Dermis blood vessel endothelial cell (primary cell): ENCODE data around the gene AKAP12. TPM values are rescaled to one million over a fixed set of nuclear protein-coding genes. Genes with fewer than 3 reads are reported as not detected.
A peak's percentile ranks its signal among the peaks of the same experiment; 100 is the strongest.

Experiments
- DNase-seq: peaks from one replicate; pipeline ENCODE4 v3.0.0; 2010
- total RNA-seq: library from RNA; depleted of rRNA; stranded (reverse); fragments of >200 nt; gene quantifications from 2 replicates; pipeline ENCODE4 v1.2.3, GENCODE V29; 2014

The AKAP12 gene
- total RNA-seq, 1 donor from 2014 or later = 699 TPM

GRCh38 chr6:151240036-151240685, 394 bp downstream of the AKAP12 start:
- DNase-seq = peak; percentile 89

GRCh38 chr6:151240791-151241642, 1.2 kb downstream of the AKAP12 start:
- DNase-seq = peak; percentile 70

GRCh38 chr6:151241853-151242252, 2.1 kb downstream of the AKAP12 start:
- DNase-seq = no peak

DNA sequence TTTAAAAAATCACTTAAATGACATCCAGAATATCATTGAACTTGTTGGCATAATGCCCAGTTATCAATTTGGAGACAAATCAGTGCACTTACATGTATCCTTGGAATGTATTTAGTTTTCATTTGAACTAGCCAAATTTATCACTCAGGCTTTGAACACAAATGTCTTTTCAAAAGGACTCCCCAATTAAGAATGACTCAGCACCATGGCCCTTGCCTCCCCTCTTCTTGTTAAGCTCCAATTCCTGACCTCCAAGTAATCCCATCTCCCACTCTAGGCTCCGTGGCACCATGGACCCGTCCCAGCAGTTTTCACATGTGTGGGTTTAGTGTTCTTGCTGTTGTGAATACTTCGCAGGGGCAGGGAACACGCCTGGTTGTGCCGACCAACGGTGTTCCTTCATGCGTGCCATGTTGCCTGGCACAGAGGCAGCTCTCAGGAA, 2.7 kb downstream of the AKAP12 start:
- no peak for DNase-seq

- no peak for DNase-seq
Observed at GRCh38 chr6:151243481-151243880, 3.7 kb downstream of the AKAP12 start.

- DNase-seq = no peak
Observed at GRCh38 chr6:151247490-151247889, 7.7 kb downstream of the AKAP12 start.

- no peak for DNase-seq
Observed at GRCh38 chr6:151248295-151248694, 8.5 kb downstream of the AKAP12 start.

DNA sequence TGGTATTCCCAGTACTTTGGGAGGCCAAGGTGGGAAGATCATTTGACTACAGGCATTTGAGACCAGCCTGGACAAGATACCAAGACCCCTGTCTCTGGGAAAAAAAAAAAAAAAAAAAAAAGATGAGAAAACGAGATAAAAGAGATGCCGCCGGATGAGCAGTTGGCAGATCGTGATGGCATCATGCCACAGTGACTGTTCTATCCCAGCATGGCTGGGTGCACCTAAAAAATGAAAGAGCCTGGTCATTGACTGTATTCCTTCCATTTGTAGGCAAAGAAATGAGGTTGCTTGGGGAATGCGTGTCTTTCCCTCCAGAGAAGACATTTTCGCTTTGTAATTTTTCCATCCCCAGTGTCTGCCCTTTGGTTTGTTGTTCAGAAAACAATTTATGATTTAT, 12.9 kb downstream of the AKAP12 start:
- DNase-seq = no peak

GRCh38 chr6:151254451-151255081, 14.8 kb downstream of the AKAP12 start:
- peak; percentile 51 for DNase-seq

GRCh38 chr6:151255811-151256210, 16.0 kb downstream of the AKAP12 start:
- DNase-seq = no peak

GRCh38 chr6:151257985-151258445, 18.2 kb downstream of the AKAP12 start:
- no peak for DNase-seq

- DNase-seq = no peak
Observed at GRCh38 chr6:151260205-151260604, 20.4 kb downstream of the AKAP12 start.

- DNase-seq = no peak
Observed at GRCh38 chr6:151263035-151263434, 23.3 kb downstream of the AKAP12 start.

GRCh38 chr6:151263967-151264366, 24.2 kb downstream of the AKAP12 start:
- DNase-seq = no peak

DNA sequence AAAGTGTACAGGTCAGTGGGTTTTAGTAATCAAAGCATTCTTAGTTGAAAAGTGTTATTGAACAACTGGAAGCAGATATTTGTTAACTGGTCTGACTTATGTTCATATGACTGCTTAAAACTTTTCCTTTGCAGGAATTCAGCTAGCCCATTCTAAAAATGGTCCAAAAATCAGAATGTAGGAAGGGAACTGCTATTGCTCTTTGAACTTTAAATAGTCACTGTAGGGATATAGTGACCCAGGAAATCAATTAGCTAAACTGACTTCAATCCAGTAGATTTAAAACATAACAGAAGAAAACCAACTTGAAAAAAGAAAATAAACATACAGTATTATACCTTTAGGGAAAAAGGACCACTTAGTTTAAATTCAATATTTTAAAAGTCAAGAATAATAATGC, 25.5 kb downstream of the AKAP12 start:
- no peak for DNase-seq

DNA sequence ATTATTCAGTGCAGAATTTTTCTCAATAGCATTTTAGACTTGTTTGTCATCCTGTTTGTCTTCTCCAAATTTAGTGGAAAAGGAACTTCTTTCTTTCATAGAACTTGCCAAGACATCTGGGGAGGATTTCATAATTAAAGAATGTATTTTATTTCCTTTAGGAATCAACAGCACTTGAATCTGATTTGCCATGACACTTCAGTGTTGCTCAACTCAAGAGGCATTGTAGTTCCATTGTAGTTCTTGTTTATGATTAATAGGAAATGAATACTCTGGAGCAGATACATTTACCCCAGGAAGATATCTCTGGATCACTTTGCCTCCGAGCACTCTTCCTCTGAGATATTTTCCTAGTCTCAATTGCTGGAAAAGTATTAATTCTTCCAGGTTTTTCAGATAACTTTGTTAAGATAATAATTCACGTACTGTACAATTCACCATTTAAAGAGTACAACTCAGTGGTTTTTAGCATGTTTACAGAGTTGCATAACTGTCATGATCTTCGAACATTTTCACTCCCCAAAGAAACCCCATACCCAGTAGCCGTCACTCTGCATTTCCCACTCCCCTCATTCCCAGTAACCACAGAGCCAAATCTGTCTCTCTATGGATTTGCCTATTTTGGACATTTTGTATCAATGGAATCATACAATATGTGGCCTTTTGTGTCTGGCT, 29.7 kb downstream of the AKAP12 start:
- DNase-seq = peak; percentile 76

DNA sequence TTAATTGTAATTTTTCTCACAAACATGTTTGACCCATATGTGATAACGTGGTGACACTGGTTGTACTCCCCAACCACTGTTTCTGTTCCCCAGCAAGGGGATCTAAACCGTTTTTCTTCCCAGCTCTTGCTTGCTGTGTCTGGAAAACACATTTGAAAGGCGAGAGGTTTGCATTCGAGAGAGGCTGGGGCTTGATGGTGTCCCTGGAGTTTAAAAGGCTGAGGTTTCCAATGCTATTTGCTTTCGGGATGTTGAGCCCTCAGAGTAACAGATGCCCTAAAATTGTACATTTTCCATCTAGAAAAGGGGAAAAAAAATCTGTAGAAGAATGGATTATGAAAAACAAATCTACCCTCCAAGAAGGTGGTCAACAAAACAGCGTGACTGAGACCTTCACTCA, 35.4 kb downstream of the AKAP12 start:
- no peak for DNase-seq

- DNase-seq = no peak
Observed at GRCh38 chr6:151275566-151275965, 35.8 kb downstream of the AKAP12 start.

DNA sequence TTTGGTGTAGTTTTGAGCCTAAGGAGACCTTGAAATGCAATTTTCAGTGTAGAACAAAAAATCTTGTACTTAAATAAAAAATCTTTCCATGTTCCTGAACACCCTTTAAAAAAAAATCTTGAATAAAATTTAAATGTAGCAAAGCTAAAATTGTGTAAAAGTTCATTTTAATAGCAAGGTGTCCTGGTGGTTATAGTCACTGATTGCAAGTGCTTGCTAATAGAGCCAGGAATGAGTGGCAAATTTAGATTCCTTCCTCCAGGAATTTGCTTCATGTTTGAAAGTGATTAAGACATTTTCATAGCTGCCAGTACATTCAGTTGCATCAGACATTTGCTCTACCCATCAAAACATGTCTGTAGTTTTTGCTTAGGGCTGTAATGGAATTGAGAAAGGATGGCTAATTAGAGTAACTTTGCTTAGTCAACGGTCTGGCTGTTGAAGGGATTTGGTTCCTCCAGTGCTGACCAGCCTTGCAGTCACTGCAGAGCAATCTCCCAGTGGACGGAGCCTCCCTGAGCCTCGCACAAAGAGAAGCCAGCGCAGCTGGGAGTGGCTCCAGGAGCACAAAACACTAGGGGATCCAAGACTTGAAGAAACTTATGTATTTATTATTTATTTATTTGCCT, 36.5 kb downstream of the AKAP12 start:
- DNase-seq = no peak

DNA sequence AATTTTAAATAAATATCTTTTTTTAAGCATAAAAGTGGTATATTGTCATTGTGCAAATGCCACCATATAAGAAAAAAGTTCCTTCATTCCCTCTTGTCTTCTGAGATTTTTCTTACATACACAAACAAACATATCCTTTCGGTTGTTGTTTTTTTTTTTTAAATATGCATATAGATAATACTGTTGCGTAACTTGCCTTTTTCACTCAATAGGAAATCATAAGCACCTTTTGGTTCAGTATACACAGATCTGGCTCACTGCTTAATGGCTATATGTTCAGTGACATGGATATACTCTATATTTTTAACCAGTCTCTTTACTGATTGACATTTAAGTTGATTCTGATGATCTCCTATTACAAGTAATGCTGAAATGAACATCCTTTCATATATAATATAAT, 40.1 kb downstream of the AKAP12 start:
- DNase-seq = no peak

DNA sequence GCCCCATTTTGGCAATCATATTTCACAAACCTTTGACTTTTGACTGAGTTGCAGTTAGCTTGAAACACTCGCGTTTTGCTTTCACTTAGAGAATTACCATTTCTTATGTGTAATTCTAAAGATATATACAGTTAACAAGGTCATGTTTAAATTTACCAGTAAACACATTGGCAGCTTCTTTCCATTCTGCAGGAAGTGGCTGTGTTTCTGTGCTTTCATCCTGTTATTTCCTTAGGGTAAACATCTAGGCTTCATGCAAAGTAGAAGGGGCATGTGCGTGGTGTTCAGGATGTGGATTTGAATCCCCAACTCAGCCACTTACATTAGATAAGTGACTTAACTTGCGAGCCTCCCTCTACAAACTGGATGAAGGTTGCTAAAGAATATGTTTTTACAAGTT, 41.1 kb downstream of the AKAP12 start:
- DNase-seq = no peak

GRCh38 chr6:151284012-151284411, 44.2 kb downstream of the AKAP12 start:
- DNase-seq = no peak
